Endothelial cell of umbilical vein (primary cell): ENCODE data around the gene NONO.

ENCODE experiments used
- CTCF ChIP-seq, 2 donors: IDR thresholded peaks; 1 replicate in 1 of 2; 2 replicates in 1 of 2; pipeline ENCODE4 v1.5.1; 2011; ENCODE audit warnings: low read length in 2 of 2, mild to moderate bottlenecking in 2 of 2, moderate library complexity in 2 of 2, control low read depth in 1 of 2, inconsistent platforms in 1 of 2, low read depth in 1 of 2; ENCODE audit not compliant: insufficient read depth in 1 of 2; ENCODE audit errors: extremely low read depth in 1 of 2
- JUN ChIP-seq: IDR thresholded peaks from 2 replicates; pipeline ENCODE4 v1.6.1; 2011; ENCODE audit warnings: borderline replicate concordance, low read depth; ENCODE audit not compliant: insufficient read length, insufficient read depth
- MAX ChIP-seq: IDR thresholded peaks from 2 replicates; pipeline ENCODE4 v1.6.1; 2011; ENCODE audit not compliant: insufficient read depth, insufficient read length
- POLR2A ChIP-seq: IDR thresholded peaks from 2 replicates; pipeline ENCODE4 v1.6.1; 2012; ENCODE audit warnings: low read depth, mild to moderate bottlenecking, control low read depth, low read length

GRCh38 chrX:71321731-71322130, 38.3 kb downstream of the NONO start:
- TF ChIP-seq JUN (no peak), CTCF (IDR thresholded peaks at IDR 0.05; ENCODE audit: extremely low read depth in 1 of 2, insufficient read depth in 1 of 2, low read depth in 1 of 2, low read length in 2 of 2) (no peak), POLR2A (no peak), MAX (no peak)
